ENCODE measurements around the gene ARID4B.
A peak's percentile ranks its signal among the peaks of the same experiment; 100 is the strongest.
"Not testable (repeated sequence)": the region's sequence is repeated elsewhere in the genome, so short reads cannot be mapped to it uniquely, and the experiment has no call there.

The ARID4B gene

GRCh38 chr1:235328271-235329138 lies 526 bp upstream of the ARID4B start, which contains the start of gene GGPS1:
Gene GGPS1, plus strand, starts transcription at chr1:235328570. Its CDS starts 6,695 bp downstream, at chr1:235335265.
- peak; percentile 100 for DNase-seq

DNA sequence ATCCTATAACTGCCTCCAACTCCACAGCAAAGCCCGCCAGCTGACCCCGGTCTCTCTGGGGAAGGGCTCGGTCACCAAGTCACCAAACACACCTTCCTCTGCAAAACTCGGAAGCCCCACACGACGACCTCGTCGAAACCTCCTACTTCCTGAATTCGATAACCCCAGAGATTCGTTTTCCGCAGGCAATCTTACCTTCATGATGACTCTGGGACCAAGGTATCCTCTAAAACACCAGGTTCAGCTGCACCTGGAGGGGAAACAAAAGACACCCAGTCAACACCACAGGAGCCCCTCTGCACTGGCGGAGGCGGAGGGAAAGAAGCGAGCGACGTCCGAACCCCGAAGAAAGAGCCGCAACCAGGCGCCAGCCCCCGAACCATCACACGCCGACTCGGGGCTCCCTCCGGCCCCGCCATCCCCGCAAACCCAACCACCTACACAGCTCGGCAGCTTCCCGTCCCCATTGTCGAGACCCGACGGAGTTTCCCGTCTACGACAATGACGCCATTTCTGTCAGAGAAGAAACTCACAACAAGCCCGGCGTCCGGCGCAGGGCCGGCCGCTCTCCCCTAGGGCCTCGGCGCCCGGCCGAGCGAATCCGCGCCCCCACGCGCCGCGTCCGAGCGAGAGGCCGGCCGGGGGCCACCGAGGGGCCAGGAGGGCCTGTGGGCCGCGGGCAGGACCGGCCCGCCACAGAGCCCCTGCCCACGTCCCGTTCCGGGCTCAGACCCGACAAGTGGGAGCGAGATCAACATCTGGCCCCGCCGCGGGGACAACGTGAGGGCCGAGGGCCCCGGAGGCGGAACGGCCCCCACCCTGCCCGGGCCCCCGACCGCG lies 1.0 kb downstream of the ARID4B start:
- no peak for DNase-seq

DNA sequence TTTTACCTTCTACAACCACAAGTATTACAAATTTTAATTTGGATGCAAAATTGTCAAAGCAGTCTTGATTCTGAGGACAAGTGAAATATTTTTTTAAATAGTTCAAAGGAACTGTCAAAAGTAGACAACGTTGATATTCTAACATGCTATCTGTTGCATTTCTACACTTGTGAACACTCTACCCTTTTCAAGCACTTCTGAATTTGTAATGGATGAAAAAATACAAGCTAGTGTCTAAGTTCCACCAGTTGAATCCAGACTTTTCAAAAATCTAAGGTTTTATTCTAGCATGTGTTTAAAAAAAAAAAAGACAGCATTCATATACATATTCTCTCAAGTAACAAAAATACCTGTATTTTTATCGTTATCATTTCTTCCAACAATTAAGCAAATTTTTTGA lies 2.1 kb downstream of the ARID4B start:
- no peak for DNase-seq

DNA sequence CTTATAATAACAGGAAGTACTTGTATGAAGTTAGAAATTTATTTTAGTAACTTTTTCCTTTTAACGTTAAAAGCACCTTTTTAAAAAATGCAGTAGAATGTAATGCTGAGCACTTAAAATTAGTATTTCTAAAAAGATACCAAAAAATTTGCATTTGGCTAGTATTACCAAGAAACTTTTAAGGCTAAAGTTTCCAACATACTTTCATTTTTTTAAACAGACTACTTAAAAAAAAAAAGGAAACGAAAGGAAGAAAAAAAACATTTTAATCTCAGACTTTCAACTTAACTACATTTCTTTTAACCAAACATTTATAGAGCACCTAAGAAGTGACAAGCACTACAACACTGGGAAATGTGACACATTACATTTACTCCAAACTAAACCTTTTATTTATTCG lies 2.8 kb downstream of the ARID4B start:
- DNase-seq, result no peak

GRCh38 chr1:235324296-235324695 lies 3.7 kb downstream of the ARID4B start:
- DNase-seq, result no peak

GRCh38 chr1:235320521-235321179 lies 7.3 kb downstream of the ARID4B start:
- no peak for DNase-seq

DNA sequence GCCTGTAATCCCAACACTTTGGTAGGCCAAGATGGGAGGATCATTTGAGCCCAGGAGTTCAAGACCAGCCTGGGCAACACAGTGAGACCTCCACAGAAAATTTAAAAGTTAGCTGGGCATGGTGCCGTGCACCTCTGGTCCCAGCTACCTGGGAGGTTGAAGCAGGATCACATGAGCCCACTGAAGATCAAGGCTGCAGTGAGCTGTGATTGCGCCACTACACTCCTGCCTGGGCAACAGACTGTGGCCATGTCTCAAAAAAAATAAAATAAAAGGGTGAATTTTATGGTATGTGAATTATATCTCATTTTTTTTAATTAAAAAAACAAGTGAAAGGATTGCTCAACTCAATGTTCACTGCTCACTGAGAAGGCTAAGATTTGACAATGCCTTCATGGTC lies 8.7 kb downstream of the ARID4B start:
- no peak for DNase-seq

- no peak for DNase-seq
These were observed 10.8 kb downstream of the ARID4B start for GRCh38 chr1:235317168-235317567.

DNA sequence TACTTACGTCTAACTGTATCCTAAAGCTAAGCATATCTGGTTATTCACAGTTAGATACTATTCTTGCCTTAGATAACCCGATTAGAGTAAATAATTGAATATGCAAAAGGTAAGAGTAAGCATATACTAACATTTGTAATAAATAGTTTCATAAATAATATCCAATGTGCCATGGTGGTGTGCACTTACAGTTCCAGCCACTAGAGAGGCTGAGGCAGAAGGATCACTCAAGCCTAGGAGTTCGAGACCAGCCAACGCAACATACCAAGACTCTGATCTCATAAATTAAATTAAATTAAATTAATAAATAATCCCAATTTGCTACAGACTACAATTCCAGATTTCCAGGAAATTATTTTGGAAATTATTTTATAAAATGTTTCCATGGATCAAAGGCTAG lies 12.2 kb downstream of the ARID4B start:
- no peak for DNase-seq

GRCh38 chr1:235315173-235315572 lies 12.8 kb downstream of the ARID4B start:
- DNase-seq, result no peak

GRCh38 chr1:235313931-235314678 lies 13.9 kb downstream of the ARID4B start:
- DNase-seq, result no peak

GRCh38 chr1:235313262-235313661 lies 14.7 kb downstream of the ARID4B start:
- no peak for DNase-seq

DNA sequence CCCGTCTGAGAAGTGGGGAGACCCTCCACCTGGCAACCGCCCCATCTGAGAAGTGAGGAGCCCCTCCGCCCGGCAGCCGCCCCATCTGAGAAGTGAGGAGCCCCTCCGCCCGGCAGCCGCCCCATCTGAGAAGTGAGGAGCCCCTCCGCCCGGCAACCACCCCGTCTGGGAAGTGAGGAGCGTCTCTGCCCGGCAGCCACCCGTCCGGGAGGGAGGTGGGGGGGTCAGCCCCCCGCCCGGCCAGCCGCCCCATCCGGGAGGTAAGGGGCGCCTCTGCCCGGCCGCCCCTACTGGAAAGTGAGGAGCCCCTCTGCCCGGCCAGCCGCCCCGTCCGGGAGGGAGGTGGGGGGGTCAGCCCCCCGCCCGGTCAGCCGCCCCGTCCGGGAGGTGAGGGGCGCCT lies 18.8 kb downstream of the ARID4B start:
- not testable (repeated sequence) for DNase-seq

GRCh38 chr1:235307158-235308124 lies 20.5 kb downstream of the ARID4B start:
- DNase-seq, result no peak

DNA sequence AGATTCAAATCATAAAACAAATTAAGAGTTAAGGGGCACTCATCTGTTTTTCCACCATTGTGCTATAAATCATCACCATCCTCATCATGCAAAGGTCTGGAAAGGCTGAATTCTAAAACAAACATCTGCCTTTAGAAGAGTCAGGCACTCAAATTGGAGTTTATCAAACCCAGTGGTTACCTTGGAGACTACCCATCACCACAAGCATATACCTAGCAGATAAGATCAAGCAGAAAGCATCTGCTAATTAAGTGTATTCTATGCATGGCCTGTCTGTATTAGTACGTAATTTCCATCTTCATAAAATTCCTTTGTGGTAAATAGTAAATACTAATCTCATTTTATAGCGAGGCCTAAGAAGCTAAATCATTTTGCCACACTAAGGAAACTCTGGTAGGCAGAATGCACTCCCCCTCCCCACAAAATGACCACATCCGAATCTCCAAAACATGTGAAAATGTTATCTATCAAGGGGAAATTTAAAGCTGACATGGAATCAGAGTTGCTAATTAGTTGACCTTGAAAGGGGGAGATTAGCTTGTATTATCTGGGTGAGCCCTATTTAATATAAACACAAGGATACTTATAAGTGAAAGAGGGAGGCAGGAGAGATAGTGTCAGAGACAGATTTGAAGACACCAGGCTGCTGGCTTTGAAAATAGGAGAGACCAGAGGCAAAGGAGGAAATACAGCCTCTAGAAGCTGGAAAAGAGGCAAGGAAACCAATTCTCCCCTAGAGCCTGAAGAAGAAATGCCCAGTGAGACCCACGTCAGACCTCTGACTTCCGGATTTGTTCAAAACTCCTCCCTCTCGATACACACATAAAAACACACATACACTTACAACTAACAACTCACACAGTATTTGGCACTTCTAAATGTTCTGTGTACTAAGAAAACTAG lies 23.2 kb downstream of the ARID4B start:
- DNase-seq, result no peak

- DNase-seq, result no peak
These were observed 25.8 kb downstream of the ARID4B start for GRCh38 chr1:235302143-235302542.

DNA sequence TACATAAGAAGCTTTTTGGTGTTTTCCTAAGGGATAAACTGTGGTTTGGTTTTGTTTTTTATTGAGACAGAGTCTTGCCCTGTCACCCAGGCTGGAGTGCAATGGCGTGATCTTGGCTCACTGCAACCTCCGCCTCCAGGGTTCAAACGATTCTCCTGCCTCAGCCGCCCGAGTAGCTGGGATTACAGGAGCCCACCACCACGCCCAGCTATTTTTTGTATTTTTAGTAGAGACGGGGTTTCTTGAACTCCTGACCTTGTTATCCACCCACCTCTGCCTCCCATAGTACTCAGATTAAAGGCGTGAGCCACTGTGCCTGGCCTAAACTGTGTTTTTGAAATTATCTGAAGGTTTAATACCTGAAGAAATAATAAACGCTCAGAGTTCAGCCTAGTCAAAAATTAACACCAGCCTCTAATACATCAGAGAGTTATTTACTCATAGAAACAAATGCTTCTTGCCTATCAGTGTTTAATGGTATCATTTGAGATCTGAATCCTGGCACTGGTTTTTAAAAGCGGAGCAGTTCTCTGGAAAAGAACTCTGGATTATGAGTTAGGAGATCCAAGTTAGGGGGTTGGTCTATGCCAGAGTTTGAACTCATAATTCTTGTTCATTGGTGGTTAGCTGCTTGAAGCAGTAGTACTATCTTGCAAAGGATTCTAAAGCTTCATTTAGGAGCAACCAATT lies 28.7 kb downstream of the ARID4B start:
- no peak for DNase-seq

DNA sequence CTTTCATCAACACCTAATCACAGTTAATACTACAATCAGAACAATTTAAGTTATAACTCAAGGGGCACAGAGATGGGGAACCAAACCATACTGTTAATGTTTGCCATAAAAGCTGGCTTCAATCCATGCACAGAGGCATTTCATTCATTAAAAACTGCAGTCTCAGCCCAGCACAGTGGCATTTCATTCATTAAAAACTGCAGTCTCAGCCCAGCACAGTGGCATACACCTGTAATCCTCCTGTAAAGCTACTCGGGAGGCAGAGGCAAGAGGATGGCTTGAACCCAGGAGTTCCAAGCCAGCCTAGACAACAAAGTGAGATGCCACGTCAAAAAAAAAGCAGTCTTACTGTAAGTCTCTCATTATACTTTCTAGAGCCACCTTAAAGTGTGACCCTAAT lies 29.2 kb downstream of the ARID4B start:
- DNase-seq, result no peak

DNA sequence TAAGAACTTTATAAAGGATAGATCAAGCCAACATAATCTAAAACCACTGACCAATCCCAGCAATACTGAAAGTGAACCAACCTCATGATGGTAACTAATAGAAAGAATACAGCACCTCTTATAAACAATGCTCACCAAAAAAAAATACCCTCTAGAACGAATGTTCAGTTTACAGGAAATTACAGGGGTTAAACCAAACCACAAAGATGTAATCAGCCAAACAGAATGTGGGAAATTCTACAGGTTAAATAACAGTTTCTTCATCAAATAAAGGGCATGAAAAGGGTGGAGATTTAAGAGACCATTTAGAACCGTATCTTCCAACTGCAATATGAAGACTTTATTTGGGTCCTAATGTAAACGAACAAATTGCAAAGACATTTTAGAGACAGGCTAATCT lies 30.4 kb downstream of the ARID4B start:
- DNase-seq, result no peak

DNA sequence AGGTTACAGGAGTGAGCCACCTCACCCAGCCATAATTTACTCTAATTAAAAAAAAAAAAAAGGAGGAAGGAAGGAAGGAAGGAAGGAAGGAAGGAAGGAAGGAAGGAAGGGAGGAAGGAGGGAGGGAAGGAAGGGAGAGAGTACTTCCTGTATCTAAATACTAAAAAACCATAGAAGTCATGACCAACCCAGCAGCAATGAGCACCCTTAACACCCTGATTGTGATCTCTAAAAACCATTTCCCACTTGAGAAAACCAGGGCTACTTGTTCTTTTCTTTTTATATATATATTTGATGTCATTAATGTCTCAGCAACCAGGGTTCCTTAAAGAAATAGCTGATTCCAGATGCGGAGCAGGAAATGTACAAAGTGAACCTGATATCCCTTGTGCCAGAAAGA lies 31.2 kb downstream of the ARID4B start:
- DNase-seq, result no peak
